Stimulated activated CD8-positive, alpha-beta memory T cell treated with anti-CD3 and anti-CD28 coated beads, Interleukin-12 subunit alpha, Interleukin-12 subunit beta, amount 100 ng/mL, for 4 hours (primary cell): ENCODE measurements around the gene PHF2.

Source experiments
- DNase-seq: peaks from one replicate; pipeline ENCODE4 v3.0.0-alpha.2; 2020; ENCODE audit warnings: low read depth

Gene PHF2

GRCh38 chr9:93587284-93587650, 10.9 kb downstream of the PHF2 start:
- no peak for DNase-seq

GRCh38 chr9:93587651-93588347, 11.4 kb downstream of the PHF2 start:
- no peak for DNase-seq

- DNase-seq: no peak
Observed at GRCh38 chr9:93588641-93589609, 12.5 kb downstream of the PHF2 start.

- no peak for DNase-seq
Observed at GRCh38 chr9:93589688-93590087, 13.3 kb downstream of the PHF2 start.

- no peak for DNase-seq
Observed at GRCh38 chr9:93590609-93591234, 14.3 kb downstream of the PHF2 start.

- no peak for DNase-seq
Observed at GRCh38 chr9:93591301-93592007, 15.1 kb downstream of the PHF2 start.

- no peak for DNase-seq
Observed at GRCh38 chr9:93592008-93592642, 15.7 kb downstream of the PHF2 start.

GRCh38 chr9:93592643-93593021, 16.2 kb downstream of the PHF2 start:
- DNase-seq: no peak

GRCh38 chr9:93593144-93593658, 16.8 kb downstream of the PHF2 start:
- no peak for DNase-seq

- no peak for DNase-seq
Observed at GRCh38 chr9:93594041-93594756, 17.8 kb downstream of the PHF2 start.

GRCh38 chr9:93595461-93595860, 19.1 kb downstream of the PHF2 start:
- no peak for DNase-seq

- no peak for DNase-seq
Observed at GRCh38 chr9:93595861-93596365, 19.5 kb downstream of the PHF2 start.

- DNase-seq: no peak
Observed at GRCh38 chr9:93596399-93596798, 20.0 kb downstream of the PHF2 start.

- no peak for DNase-seq
Observed at GRCh38 chr9:93597142-93597706, 20.8 kb downstream of the PHF2 start.

GRCh38 chr9:93597871-93598646, 21.7 kb downstream of the PHF2 start:
- DNase-seq: no peak

GRCh38 chr9:93598647-93599241, 22.4 kb downstream of the PHF2 start:
- no peak for DNase-seq

GRCh38 chr9:93599571-93600403, 23.4 kb downstream of the PHF2 start:
- DNase-seq: no peak

- DNase-seq: no peak
Observed at GRCh38 chr9:93600504-93600903, 24.1 kb downstream of the PHF2 start.
